ENCODE measurements around the gene SCUBE1.

GRCh38 chr22:43187171-43188099, 155.7 kb downstream of the SCUBE1 start:
- TF ChIP-seq CTCF (IDR thresholded peaks at IDR 0.05): peak in 2 of 3 donors; percentile 41 to 48
- no peak for TF ChIP-seq POLR2A (IDR thresholded peaks at IDR 0.05)
- TF ChIP-seq POLR2AphosphoS5 (IDR thresholded peaks at IDR 0.05): peak; percentile 64 to 75 (median 71)
